Lung (tissue), 12 donors: Measurements from ENCODE around the gene CCNY. TPM values are rescaled to one million over a fixed set of nuclear protein-coding genes. Genes with fewer than 3 reads are reported as not detected.

Experiments used
- ATAC-seq: fragments of 200-7000 bp; cut with Tn5 transposase; one replicate; pipeline ENCODE4 v1.9.1; 2020; ENCODE audit warnings: moderate number of reproducible peaks; ENCODE audit not compliant: insufficient read depth, low FRiP score
- DNase-seq, 3 donors: peaks; one replicate each; pipeline ENCODE4 v3.0.0-alpha.2; 2013 to 2017
- H3K27ac ChIP-seq, 2 donors: one replicate each; pipeline ENCODE4 v1.5.1; 2013; ENCODE audit warnings: mild to moderate bottlenecking in 2 of 2, moderate library complexity in 2 of 2, control low read depth in 1 of 2, inconsistent platforms in 1 of 2, low read depth in 1 of 2, low read length in 1 of 2
- H3K27me3 ChIP-seq, 3 donors: one replicate each; pipeline ENCODE4 v1.5.1; 2013; ENCODE audit warnings: low read length in 2 of 3; ENCODE audit not compliant: control insufficient read depth in 3 of 3, insufficient read depth in 3 of 3
- H3K36me3 ChIP-seq, 4 donors: one replicate each; pipeline ENCODE4 v1.5.1; 2013; ENCODE audit warnings: low read length in 4 of 4, mild to moderate bottlenecking in 1 of 4, moderate library complexity in 1 of 4; ENCODE audit not compliant: control insufficient read depth in 4 of 4, insufficient read depth in 4 of 4
- H3K4me1 ChIP-seq, 5 donors: one replicate each; pipeline ENCODE4 v1.5.1; 2013; ENCODE audit warnings: low read length in 5 of 5, mild to moderate bottlenecking in 2 of 5, moderate library complexity in 1 of 5; ENCODE audit not compliant: control insufficient read depth in 5 of 5, insufficient read depth in 5 of 5
- H3K4me3 ChIP-seq: one replicate; pipeline ENCODE4 v1.5.1; 2013; ENCODE audit warnings: mild to moderate bottlenecking, control low read depth, moderate library complexity
- H3K9ac ChIP-seq, 2 donors: one replicate each; pipeline ENCODE4 v1.5.1; 2013; ENCODE audit warnings: low read length in 2 of 2, control low read depth in 1 of 2; ENCODE audit not compliant: insufficient read depth in 1 of 2
- H3K9me3 ChIP-seq, 4 donors: one replicate each; pipeline ENCODE4 v1.5.1; 2013; ENCODE audit warnings: low read length in 3 of 4, mild to moderate bottlenecking in 1 of 4, moderate library complexity in 1 of 4; ENCODE audit not compliant: control insufficient read depth in 4 of 4, insufficient read depth in 3 of 4
- CTCF ChIP-seq: IDR thresholded peaks from 2 replicates; pipeline ENCODE4 v1.5.1; 2012; ENCODE audit warnings: mild to moderate bottlenecking; ENCODE audit errors: control extremely low read depth, extremely low read depth
- WGBS, 2 donors: extraction: QIAGEN DNeasy Blood & Tissue Kit; methylation state at CpG; one replicate each; pipeline ENCODE4 v1.1.7; 2013; 5-methylcytosine and 5-hydroxymethylcytosine counted together
- polyA plus RNA-seq, 2 donors: library from polyadenylated mRNA; stranded (reverse); fragments of 200-250 nt; gene quantifications; one replicate each; pipeline ENCODE4 v1.2.1, GENCODE V29; 2013
- total RNA-seq, 2 donors: library from RNA; depleted of rRNA in 1 of 2; stranded (reverse); fragments of >200 nt in 1 of 2; gene quantifications; one replicate each; pipeline ENCODE4 v1.2.1, GENCODE V29; 2014 to 2021
- donor health status: control.
- donor health status: control.
- donor health status: Bipolar disorder and iron deficiency.
- donor health status: healthy.
- donor health status: DM: yes; HTN: yes; CAD: no.

CCNY gene
- total and polyA plus RNA-seq, 4 donors = 26.6 to 63.0 (median 38.8) TPM

GRCh38 chr10:35336921-35337823, 863 bp downstream of the CCNY start:
- Histone ChIP-seq H3K9me3 (no peaks in the 10 kb centered on the region), H3K27ac (peak overlapping the region; percentile 83 to 96), H3K9ac (peak overlapping the region in 1 of 2 donors; percentile 16), H3K36me3 (no peaks in the 10 kb centered on the region), H3K4me1 (peaks cover 2 to 36% (median 15%) of the 10 kb centered on the region in 5 donors), H3K4me3 (peak overlapping the region; percentile 97), H3K27me3 (no peaks in the 10 kb centered on the region)
- peak; percentile 41 to 46 (median 46) for DNase-seq
- ATAC-seq = peak; percentile 4
- TF ChIP-seq CTCF = no peak
- 0 to 1% methylated on average over 72 to 88 of the region's 88 CpGs for WGBS, 2 donors

- WGBS, 2 donors = 76 to 84% methylated on average over 2 of the region's 2 CpGs
- ATAC-seq (no peak), DNase-seq (peak in 2 of 3 donors; percentile 54)
- Histone ChIP-seq H3K4me1 (peaks cover 2 to 24% (median 10%) of the 10 kb centered on the region in 5 donors), H3K4me3 (no peak overlapping the region), H3K27ac (no peak overlapping the region), H3K27me3 (no peaks in the 10 kb centered on the region), H3K36me3 (no peaks in the 10 kb centered on the region), H3K9ac (no peak overlapping the region), H3K9me3 (no peaks in the 10 kb centered on the region)
- no peak for TF ChIP-seq CTCF
Measured at GRCh38 chr10:35339942-35340341, 3.6 kb downstream of the CCNY start.

- Histone ChIP-seq H3K9ac (no peak overlapping the region), H3K27me3 (no peaks in the 10 kb centered on the region), H3K36me3 (no peaks in the 10 kb centered on the region), H3K4me3 (no peak overlapping the region), H3K9me3 (no peaks in the 10 kb centered on the region), H3K4me1 (peaks cover 2 to 27% (median 12%) of the 10 kb centered on the region in 5 donors), H3K27ac (peak overlapping the region in 1 of 2 donors; percentile 40)
- 16 to 35% methylated on average over 6 of the region's 6 CpGs for WGBS, 2 donors
- DNase-seq (no peak), ATAC-seq (no peak)
- no peak for TF ChIP-seq CTCF
Measured at GRCh38 chr10:35340975-35341374, 4.7 kb downstream of the CCNY start.
